GM12892 (cell line): ENCODE measurements around the gene FLT4.

Source experiments
- POLR2A ChIP-seq: IDR thresholded peaks from 2 replicates; pipeline ENCODE4 v1.6.1; 2011; ENCODE audit warnings: low read depth, low read length, control low read depth
- POLR2AphosphoS5 ChIP-seq: IDR thresholded peaks from 2 replicates; pipeline ENCODE4 v1.6.1; 2011; ENCODE audit warnings: low read depth, low read length, control low read depth
- TAF1 ChIP-seq: IDR thresholded peaks from 2 replicates; pipeline ENCODE4 v1.6.1; 2011; ENCODE audit warnings: low read depth, mild to moderate bottlenecking, control low read depth, low read length, borderline replicate concordance

- TF ChIP-seq POLR2A (no peak), TAF1 (no peak), POLR2AphosphoS5 (no peak)
Observed at GRCh38 chr5:180628827-180629750, 20.3 kb downstream of the FLT4 start.
